GM12892 (cell line): ENCODE measurements around the gene PTPRN2.

Experiments used
- POLR2A ChIP-seq: IDR thresholded peaks from 2 replicates; pipeline ENCODE4 v1.6.1; 2011; ENCODE audit warnings: low read depth, low read length, control low read depth
- POLR2AphosphoS5 ChIP-seq: IDR thresholded peaks from 2 replicates; pipeline ENCODE4 v1.6.1; 2011; ENCODE audit warnings: low read depth, low read length, control low read depth
- TAF1 ChIP-seq: IDR thresholded peaks from 2 replicates; pipeline ENCODE4 v1.6.1; 2011; ENCODE audit warnings: low read depth, mild to moderate bottlenecking, control low read depth, low read length, borderline replicate concordance

DNA sequence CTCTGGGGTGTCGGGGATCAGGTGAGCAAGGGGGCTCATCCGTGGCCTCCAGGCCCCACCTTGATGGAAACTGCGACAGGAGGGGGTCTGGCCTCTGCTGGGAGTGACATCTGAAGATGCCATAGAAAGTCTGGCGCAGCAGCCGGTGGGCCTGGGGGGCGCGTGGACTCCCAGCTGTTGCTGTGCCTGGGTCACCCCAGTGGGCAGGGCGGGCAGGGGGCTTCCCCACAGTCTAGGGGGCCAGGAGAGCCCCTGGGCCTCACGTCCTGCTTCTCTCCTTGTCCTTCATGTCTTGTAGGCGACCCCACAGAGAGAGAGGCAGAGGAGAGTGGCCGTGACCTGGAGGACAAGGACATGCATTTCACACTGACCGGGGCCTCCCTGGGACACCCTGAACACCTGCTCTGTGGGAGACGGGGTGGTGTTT is 800.3 kb downstream of the PTPRN2 start:
- TF ChIP-seq POLR2AphosphoS5 (no peak), TAF1 (no peak), POLR2A (no peak)
